GM12801 (cell line): Measurements from ENCODE around the gene ARID1B.

ENCODE experiments used
- CTCF ChIP-seq: IDR thresholded peaks from one replicate; pipeline ENCODE4 v1.5.1; 2011; ENCODE audit warnings: control low read depth; ENCODE audit not compliant: insufficient read length; ENCODE audit errors: extremely low read depth

ARID1B gene

DNA sequence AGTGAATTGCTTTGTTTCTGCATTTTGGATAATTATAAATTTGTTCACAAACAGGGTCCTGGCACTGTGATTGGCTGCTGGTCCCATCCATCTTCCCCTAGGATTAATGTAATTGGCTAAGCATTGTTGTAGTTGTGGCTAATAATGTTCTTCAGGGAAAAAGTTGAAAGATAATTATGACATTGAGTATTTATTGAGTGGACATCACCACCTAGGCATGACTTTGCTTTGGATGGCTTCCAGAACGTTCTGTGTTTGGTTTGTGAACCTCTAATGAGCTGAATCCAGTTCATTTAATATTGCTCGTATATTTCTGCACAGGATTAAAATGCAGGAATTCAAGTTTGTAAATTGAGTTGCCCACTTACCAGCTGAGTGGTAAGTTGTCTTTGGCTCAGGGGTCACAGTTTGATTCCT is 55.1 kb downstream of the ARID1B start:
- TF ChIP-seq CTCF: no peak

- no peak for TF ChIP-seq CTCF
These were observed 55.5 kb downstream of the ARID1B start for GRCh38 chr6:156832669-156833068.

- TF ChIP-seq CTCF: no peak
These were observed 56.6 kb downstream of the ARID1B start for GRCh38 chr6:156833755-156834154.

- TF ChIP-seq CTCF: no peak
These were observed 62.0 kb downstream of the ARID1B start for GRCh38 chr6:156839129-156839528.

DNA sequence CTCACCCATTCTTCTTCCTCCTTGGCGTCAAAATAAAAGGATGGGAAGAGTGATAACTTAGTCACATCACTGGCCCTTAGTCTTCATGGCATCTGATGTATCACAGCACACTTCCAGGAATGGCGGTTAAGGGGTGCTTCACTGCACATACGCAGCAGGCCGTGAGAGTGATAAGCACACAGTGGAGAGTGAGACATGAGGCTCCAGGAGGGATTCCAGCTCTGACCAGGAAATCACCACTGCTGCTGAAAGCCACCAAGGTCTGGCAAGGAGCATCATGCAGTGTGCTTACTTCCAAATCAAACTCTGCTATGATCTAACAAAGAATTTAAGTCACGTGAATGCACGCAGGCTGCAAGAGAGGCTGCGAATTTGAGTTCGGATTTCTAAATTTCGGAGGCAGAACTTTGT is 62.4 kb downstream of the ARID1B start:
- no peak for TF ChIP-seq CTCF

- TF ChIP-seq CTCF: no peak
These were observed 63.0 kb downstream of the ARID1B start for GRCh38 chr6:156840136-156840535.

- no peak for TF ChIP-seq CTCF
These were observed 63.4 kb downstream of the ARID1B start for GRCh38 chr6:156840606-156841005.

DNA sequence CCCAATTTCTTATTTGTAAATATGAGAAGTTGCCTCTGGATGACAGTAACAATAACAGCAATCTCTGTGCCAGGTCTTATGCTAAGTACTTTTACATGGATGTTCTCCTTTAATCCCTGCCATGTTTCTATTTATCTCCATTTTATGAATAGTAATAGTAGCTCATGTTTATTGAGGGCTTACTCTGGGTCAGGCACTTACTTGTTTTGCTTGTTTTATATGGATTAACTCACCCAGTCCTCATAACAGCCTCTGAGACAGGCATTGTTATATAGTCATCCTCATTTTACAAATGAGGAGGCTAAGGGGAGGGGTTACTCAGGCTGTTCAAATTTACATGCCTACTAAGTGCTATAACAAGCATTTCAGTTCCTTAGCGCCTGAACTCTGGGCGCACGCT is 64.3 kb downstream of the ARID1B start:
- no peak for TF ChIP-seq CTCF
